Natural killer cell (primary cell): ENCODE data around the gene JMJD1C. TPM values are rescaled to one million over a fixed set of nuclear protein-coding genes. Genes with fewer than 3 reads are reported as not detected.
A peak's percentile ranks its signal among the peaks of the same experiment; 100 is the strongest.

Experiments used
- ATAC-seq, 3 donors: fragments of 150-1000 bp in 2 of 3; fragments of 200-7000 bp in 1 of 3; cut with Tn5 transposase; 1 replicate in 1 of 3; 2 replicates in 2 of 3; pipeline ENCODE4 v1.10.0; 2021; ENCODE audit warnings: mild to moderate bottlenecking in 2 of 3, moderate library complexity in 2 of 3
- DNase-seq, 2 donors: peaks; one replicate each; pipeline versions ENCODE4 v3.0.0 to v3.0.0-alpha.2; 2013 to 2021; ENCODE audit warnings: mixed read lengths in 1 of 2
- H3K27ac ChIP-seq: one replicate; pipeline ENCODE4 v1.5.1; 2013; ENCODE audit warnings: mild to moderate bottlenecking, low read length
- H3K27me3 ChIP-seq: one replicate; pipeline ENCODE4 v1.6.1; 2013; ENCODE audit warnings: low read length; ENCODE audit not compliant: control insufficient read depth, insufficient read depth
- H3K36me3 ChIP-seq: one replicate; pipeline ENCODE4 v1.6.1; 2013; ENCODE audit warnings: low read length; ENCODE audit not compliant: control insufficient read depth, insufficient read depth
- H3K4me1 ChIP-seq: one replicate; pipeline ENCODE4 v1.6.1; 2013; ENCODE audit warnings: low read length; ENCODE audit not compliant: control insufficient read depth, insufficient read depth
- H3K4me3 ChIP-seq: one replicate; pipeline ENCODE4 v1.5.1; 2013; ENCODE audit warnings: low read length
- H3K9me3 ChIP-seq: one replicate; pipeline ENCODE4 v1.6.1; 2013; ENCODE audit warnings: low read length; ENCODE audit not compliant: control insufficient read depth, insufficient read depth
- H3K27ac Mint-ChIP-seq, 2 donors: one replicate each; pipeline ENCODE4 v1.8.0; 2022; ENCODE audit warnings: mild to moderate bottlenecking in 2 of 2, mixed read lengths in 2 of 2, moderate library complexity in 1 of 2
- H3K27me3 Mint-ChIP-seq, 2 donors: one replicate each; pipeline ENCODE4 v1.8.0; 2022; ENCODE audit warnings: low read depth in 2 of 2, mixed read lengths in 2 of 2
- H3K36me3 Mint-ChIP-seq: one replicate; pipeline ENCODE4 v1.8.0; 2022; ENCODE audit warnings: mixed read lengths
- H3K4me1 Mint-ChIP-seq, 2 donors: one replicate each; pipeline ENCODE4 v1.8.0; 2022; ENCODE audit warnings: mixed read lengths in 2 of 2
- H3K4me3 Mint-ChIP-seq: one replicate; pipeline ENCODE4 v1.8.0; 2022; ENCODE audit warnings: mild to moderate bottlenecking, moderate library complexity, mixed read lengths
- H3K9me3 Mint-ChIP-seq, 2 donors: one replicate each; pipeline ENCODE4 v1.8.0; 2022; ENCODE audit warnings: mixed read lengths in 2 of 2
- WGBS: methylation state at CpG from one replicate; pipeline ENCODE4 v1.1.7; 2013; ENCODE audit warnings: missing lambda C conversion rate; ENCODE audit not compliant: insufficient coverage; 5-methylcytosine and 5-hydroxymethylcytosine counted together
- intact Hi-C: fragments of 100-400 bp; cut with micrococcal nuclease; formaldehyde crosslinking; loops from one replicate; pipeline ENCODE4 v1.14.2; 2022
- total RNA-seq, 4 donors: library from RNA; stranded (reverse); fragments of 120-200 nt in 1 of 4; gene quantifications; one replicate each; pipeline versions ENCODE4 v1.2.3 to v1.2.4, GENCODE V29; 2013 to 2022
- TF ChIP-seq, protein P1 (sequence below): fragments of 200-600 bp; IDR thresholded peaks from one replicate; pipeline ENCODE4 v1.8.0; 2022; ENCODE audit warnings: antibody characterized with exemption

Gene JMJD1C
- total RNA-seq, 3 donors from 2014 or later (not counting 1 experiment from before 2014, with no cell fraction given): 125 to 208 (median 156) TPM

- Histone ChIP-seq H3K4me3 (no peak overlapping the region), H3K4me1 (peaks cover 19% of the 10 kb centered on the region), H3K27ac (no peak overlapping the region), H3K27me3 (no peaks in the 10 kb centered on the region), H3K9me3 (no peaks in the 10 kb centered on the region), H3K36me3 (peaks cover 26% of the 10 kb centered on the region)
- no peak for DNase-seq
- no peak for ATAC-seq
- intact Hi-C loops: no loop called here
- peaks cover 54 to 59% of the 10 kb centered on the region in 2 donors for H3K4me1 Mint-ChIP-seq
- no peak overlapping the region for H3K27ac Mint-ChIP-seq
- no peaks in the 10 kb centered on the region for H3K9me3 Mint-ChIP-seq
- no peak overlapping the region for H3K4me3 Mint-ChIP-seq
- H3K36me3 Mint-ChIP-seq: no peaks in the 10 kb centered on the region
- 75% methylated on average over 11 of the region's 17 CpGs for WGBS
- no peaks in the 10 kb centered on the region for H3K27me3 Mint-ChIP-seq
- TF ChIP-seq, protein P1, sequence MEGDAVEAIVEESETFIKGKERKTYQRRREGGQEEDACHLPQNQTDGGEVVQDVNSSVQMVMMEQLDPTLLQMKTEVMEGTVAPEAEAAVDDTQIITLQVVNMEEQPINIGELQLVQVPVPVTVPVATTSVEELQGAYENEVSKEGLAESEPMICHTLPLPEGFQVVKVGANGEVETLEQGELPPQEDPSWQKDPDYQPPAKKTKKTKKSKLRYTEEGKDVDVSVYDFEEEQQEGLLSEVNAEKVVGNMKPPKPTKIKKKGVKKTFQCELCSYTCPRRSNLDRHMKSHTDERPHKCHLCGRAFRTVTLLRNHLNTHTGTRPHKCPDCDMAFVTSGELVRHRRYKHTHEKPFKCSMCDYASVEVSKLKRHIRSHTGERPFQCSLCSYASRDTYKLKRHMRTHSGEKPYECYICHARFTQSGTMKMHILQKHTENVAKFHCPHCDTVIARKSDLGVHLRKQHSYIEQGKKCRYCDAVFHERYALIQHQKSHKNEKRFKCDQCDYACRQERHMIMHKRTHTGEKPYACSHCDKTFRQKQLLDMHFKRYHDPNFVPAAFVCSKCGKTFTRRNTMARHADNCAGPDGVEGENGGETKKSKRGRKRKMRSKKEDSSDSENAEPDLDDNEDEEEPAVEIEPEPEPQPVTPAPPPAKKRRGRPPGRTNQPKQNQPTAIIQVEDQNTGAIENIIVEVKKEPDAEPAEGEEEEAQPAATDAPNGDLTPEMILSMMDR: no peak
These were observed 205.5 kb downstream of the JMJD1C start for GRCh38 chr10:63260103-63260859.

DNA sequence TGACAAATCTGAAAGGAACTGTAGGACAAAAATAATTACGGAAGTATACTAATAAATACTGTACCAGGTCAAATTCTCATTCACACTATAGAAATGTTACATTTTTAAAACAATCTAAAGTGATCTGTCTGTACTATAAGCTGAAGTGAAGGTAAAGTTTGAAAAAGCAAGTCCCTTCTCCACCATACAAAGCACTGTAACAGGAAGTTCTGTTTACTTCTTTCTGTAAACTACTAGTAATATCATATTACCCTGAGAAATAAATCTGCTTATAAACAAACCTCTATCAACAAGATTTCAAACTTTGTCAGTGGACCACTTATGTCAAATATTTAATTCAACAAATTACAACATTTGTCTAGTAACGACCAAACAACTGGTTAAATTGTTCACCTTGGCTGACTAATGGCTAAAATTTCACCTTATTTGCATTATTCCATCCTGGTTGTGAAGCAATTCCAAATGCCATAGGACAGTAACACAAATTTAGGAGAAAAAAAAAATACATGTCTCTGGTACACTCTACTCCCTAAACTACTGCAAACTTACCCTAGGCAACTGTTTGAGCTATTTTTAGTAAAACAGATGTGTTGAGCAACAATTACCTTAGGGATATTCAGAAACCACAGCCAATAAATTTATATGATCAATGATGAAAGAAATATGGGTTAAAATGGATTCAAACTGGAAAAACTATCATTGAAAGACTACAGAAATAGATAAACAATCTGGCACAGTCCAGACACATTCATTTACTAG is 206.7 kb downstream of the JMJD1C start:
- Mint-ChIP-seq H3K9me3 (no peaks in the 10 kb centered on the region), H3K27me3 (no peaks in the 10 kb centered on the region), H3K4me1 (peaks cover 52 to 61% of the 10 kb centered on the region in 2 donors), H3K36me3 (no peaks in the 10 kb centered on the region), H3K4me3 (peak overlapping the region; percentile 21), H3K27ac (peak overlapping the region; percentile 15 to 18)
- DNase-seq (no peak), ATAC-seq (no peak)
- Histone ChIP-seq H3K4me1 (peaks cover 25% of the 10 kb centered on the region), H3K27ac (no peak overlapping the region), H3K27me3 (no peaks in the 10 kb centered on the region), H3K9me3 (no peaks in the 10 kb centered on the region), H3K36me3 (peaks cover 26% of the 10 kb centered on the region), H3K4me3 (no peak overlapping the region)
- intact Hi-C loops: no loop called here
- 68% methylated on average over 1 of the region's 2 CpGs for WGBS
- TF ChIP-seq, protein P1: no peak

DNA sequence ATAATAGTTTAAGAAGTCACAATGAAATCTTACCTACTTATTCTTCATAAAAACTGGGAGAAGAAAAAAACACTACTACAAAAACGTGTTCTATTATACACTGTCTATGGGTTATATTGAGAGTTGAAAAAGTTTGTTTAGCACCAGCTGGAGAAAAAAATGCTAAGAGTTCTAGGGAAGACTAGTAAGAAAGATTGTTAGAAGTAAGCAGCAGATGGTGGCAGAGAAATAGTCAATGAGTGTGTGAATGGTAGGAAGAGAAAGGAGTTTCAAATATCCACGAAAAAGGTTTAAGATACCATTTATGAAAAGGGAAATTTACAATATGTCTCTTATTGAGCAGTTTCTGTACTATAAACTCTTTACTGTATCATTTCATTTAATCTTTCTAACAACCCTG is 208.0 kb downstream of the JMJD1C start:
- TF ChIP-seq, protein P1: no peak
- H3K9me3 Mint-ChIP-seq: no peaks in the 10 kb centered on the region
- peaks cover 56 to 63% of the 10 kb centered on the region in 2 donors for H3K4me1 Mint-ChIP-seq
- peaks cover 21% of the 10 kb centered on the region for H3K4me1 ChIP-seq
- ATAC-seq (no peak), DNase-seq (no peak)
- intact Hi-C loops: no loop called here
- peaks cover 26% of the 10 kb centered on the region for H3K36me3 ChIP-seq
- H3K9me3 ChIP-seq: no peaks in the 10 kb centered on the region
- no peaks in the 10 kb centered on the region for H3K36me3 Mint-ChIP-seq
- no peak overlapping the region for H3K4me3 ChIP-seq
- no peaks in the 10 kb centered on the region for H3K27me3 Mint-ChIP-seq
- no CpG with 5 or more reads among the region's 2 CpGs for WGBS
- H3K4me3 Mint-ChIP-seq: no peak overlapping the region
- H3K27me3 ChIP-seq: no peaks in the 10 kb centered on the region
- peak overlapping the region; percentile 15 to 18 for H3K27ac Mint-ChIP-seq
- no peak overlapping the region for H3K27ac ChIP-seq
